ENCODE results near the gene MCOLN1. TPM values are rescaled to one million over a fixed set of nuclear protein-coding genes. Genes with fewer than 3 reads are reported as not detected.

The MCOLN1 gene
- total RNA-seq, 1 donor from 2014 or later = 39.8 TPM

DNA sequence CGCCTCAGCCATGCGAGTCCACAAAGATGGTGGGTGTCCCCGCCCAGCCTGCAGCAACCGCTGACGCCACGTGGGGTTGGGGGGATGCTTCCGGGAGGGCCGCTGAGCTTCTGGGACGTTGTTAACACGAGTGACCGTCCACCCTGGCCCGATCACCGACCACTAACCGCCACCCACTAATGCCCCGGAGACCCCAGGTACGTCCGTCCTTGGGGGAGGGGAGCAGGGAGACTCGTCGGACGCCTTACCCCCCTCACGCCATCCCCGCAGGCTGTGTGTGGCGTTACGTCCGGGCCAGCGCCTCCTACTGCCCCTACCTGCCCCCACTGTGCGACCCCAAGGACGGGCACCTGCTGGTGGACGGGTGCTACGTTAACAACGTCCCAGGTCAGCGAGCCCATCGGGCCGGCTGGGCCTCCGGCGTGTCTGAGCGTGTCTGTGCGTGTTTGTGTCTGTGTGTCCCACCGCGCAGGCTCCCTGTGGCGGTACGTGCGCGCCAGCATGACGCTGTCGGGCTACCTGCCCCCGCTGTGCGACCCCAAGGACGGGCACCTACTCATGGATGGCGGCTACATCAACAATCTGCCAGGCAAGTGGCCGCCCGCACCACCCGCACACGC is 34.4 kb downstream of the MCOLN1 start:
- Mint-ChIP-seq H3K36me3 (ENCODE audit: unreplicated experiment) (peaks cover 15% of the 10 kb centered on the region), H3K27ac (ENCODE audit: unreplicated experiment) (no peak overlapping the region)

GRCh38 chr19:7558667-7559066 is 36.2 kb downstream of the MCOLN1 start:
- Mint-ChIP-seq H3K27ac (ENCODE audit: unreplicated experiment) (no peak overlapping the region), H3K9me3 (ENCODE audit: unreplicated experiment) (peaks cover 2% of the 10 kb centered on the region), H3K27me3 (ENCODE audit: unreplicated experiment) (peaks cover under 1% of the 10 kb centered on the region), H3K4me1 (ENCODE audit: low read depth, unreplicated experiment) (no peaks in the 10 kb centered on the region), H3K36me3 (ENCODE audit: unreplicated experiment) (peaks cover 10% of the 10 kb centered on the region), H3K4me3 (ENCODE audit: unreplicated experiment) (no peak overlapping the region)
- no peak for DNase-seq
- TF ChIP-seq, protein P1, sequence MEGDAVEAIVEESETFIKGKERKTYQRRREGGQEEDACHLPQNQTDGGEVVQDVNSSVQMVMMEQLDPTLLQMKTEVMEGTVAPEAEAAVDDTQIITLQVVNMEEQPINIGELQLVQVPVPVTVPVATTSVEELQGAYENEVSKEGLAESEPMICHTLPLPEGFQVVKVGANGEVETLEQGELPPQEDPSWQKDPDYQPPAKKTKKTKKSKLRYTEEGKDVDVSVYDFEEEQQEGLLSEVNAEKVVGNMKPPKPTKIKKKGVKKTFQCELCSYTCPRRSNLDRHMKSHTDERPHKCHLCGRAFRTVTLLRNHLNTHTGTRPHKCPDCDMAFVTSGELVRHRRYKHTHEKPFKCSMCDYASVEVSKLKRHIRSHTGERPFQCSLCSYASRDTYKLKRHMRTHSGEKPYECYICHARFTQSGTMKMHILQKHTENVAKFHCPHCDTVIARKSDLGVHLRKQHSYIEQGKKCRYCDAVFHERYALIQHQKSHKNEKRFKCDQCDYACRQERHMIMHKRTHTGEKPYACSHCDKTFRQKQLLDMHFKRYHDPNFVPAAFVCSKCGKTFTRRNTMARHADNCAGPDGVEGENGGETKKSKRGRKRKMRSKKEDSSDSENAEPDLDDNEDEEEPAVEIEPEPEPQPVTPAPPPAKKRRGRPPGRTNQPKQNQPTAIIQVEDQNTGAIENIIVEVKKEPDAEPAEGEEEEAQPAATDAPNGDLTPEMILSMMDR (IDR thresholded peaks at IDR 0.05; ENCODE audit: partially characterized antibody, unreplicated experiment) = no peak

More for the DNA sequence above, 34.4 kb downstream of the MCOLN1 start:
- DNase-seq = no peak
- H3K9me3 Mint-ChIP-seq (ENCODE audit: unreplicated experiment) = no peaks in the 10 kb centered on the region
- peaks cover 5% of the 10 kb centered on the region for H3K27me3 Mint-ChIP-seq (ENCODE audit: unreplicated experiment)
- H3K4me1 Mint-ChIP-seq (ENCODE audit: low read depth, unreplicated experiment) = no peaks in the 10 kb centered on the region
- no peak overlapping the region for H3K4me3 Mint-ChIP-seq (ENCODE audit: unreplicated experiment)
- TF ChIP-seq, protein P1 (IDR thresholded peaks at IDR 0.05; ENCODE audit: partially characterized antibody, unreplicated experiment) = no peak

DNA sequence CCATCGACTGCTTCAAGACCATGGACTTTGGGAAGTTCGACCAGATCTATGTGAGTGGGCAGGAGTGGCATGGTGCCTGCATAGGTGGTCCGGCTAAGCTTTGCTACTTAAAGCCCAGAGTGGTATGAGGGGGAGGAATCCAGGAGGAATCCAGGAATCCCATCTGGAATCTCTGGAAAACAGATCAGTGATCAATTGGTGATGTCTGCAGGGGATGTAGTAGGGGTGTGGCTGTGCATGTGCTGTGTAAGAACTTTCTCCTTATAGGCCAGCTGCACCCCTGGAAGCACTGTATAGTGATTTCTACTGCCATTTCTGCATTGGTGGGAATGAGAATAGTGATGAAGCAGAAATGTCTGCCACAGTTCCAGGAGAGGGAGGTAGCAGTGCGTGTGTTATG is 36.7 kb downstream of the MCOLN1 start:
- no peak for DNase-seq
- Mint-ChIP-seq H3K27ac (ENCODE audit: unreplicated experiment) (no peak overlapping the region), H3K4me3 (ENCODE audit: unreplicated experiment) (no peak overlapping the region), H3K9me3 (ENCODE audit: unreplicated experiment) (peaks cover 2% of the 10 kb centered on the region), H3K27me3 (ENCODE audit: unreplicated experiment) (no peaks in the 10 kb centered on the region), H3K36me3 (ENCODE audit: unreplicated experiment) (peaks cover 10% of the 10 kb centered on the region), H3K4me1 (ENCODE audit: low read depth, unreplicated experiment) (no peaks in the 10 kb centered on the region)
- TF ChIP-seq, protein P1 (IDR thresholded peaks at IDR 0.05; ENCODE audit: partially characterized antibody, unreplicated experiment) = no peak

DNA sequence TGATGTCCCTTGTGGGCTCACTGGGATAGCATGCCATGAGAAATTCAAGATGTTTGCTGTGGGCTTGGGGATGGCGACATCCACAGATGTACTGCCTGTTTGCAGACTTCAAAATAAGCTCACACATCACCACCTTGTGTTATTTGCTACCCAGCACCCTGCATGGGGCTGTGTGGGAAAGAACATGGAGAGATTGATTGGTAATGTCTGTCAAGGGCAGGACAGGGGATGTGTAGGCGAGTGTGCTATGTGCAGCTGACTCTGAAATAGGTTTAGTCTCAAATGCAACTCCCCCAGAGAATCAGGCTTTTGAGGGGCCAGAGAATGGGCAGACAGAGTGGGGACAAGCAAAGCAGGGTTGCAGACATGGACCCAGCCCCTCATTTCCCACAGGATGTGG is 37.8 kb downstream of the MCOLN1 start:
- no peak overlapping the region for H3K27ac Mint-ChIP-seq (ENCODE audit: unreplicated experiment)
- H3K4me3 Mint-ChIP-seq (ENCODE audit: unreplicated experiment) = no peak overlapping the region
- no peaks in the 10 kb centered on the region for H3K4me1 Mint-ChIP-seq (ENCODE audit: low read depth, unreplicated experiment)
- peaks cover 2% of the 10 kb centered on the region for H3K9me3 Mint-ChIP-seq (ENCODE audit: unreplicated experiment)
- peaks cover 10% of the 10 kb centered on the region for H3K36me3 Mint-ChIP-seq (ENCODE audit: unreplicated experiment)
- no peak for DNase-seq
- TF ChIP-seq, protein P1 (IDR thresholded peaks at IDR 0.05; ENCODE audit: partially characterized antibody, unreplicated experiment) = no peak
- no peaks in the 10 kb centered on the region for H3K27me3 Mint-ChIP-seq (ENCODE audit: unreplicated experiment)

DNA sequence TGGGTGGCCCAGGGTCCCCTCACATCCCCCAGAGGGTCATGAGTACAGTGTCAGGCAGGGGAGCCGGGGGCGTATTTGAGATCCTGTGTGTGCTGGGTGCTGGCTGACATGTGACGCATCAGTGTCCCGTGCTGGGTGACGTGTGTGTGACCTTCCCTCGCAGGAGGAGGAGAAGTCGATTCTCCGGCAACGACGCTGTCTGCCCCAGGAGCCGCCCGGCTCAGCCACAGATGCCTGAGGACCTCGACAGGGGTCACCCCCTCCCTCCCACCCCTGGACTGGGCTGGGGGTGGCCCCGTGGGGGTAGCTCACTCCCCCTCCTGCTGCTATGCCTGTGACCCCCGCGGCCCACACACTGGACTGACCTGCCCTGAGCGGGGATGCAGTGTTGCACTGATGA is 38.9 kb downstream of the MCOLN1 start:
- no peak for DNase-seq
- peaks cover 2% of the 10 kb centered on the region for H3K9me3 Mint-ChIP-seq (ENCODE audit: unreplicated experiment)
- no peaks in the 10 kb centered on the region for H3K27me3 Mint-ChIP-seq (ENCODE audit: unreplicated experiment)
- TF ChIP-seq, protein P1 (IDR thresholded peaks at IDR 0.05; ENCODE audit: partially characterized antibody, unreplicated experiment) = no peak
- H3K27ac Mint-ChIP-seq (ENCODE audit: unreplicated experiment) = no peak overlapping the region
- H3K4me3 Mint-ChIP-seq (ENCODE audit: unreplicated experiment) = no peak overlapping the region
- no peaks in the 10 kb centered on the region for H3K4me1 Mint-ChIP-seq (ENCODE audit: low read depth, unreplicated experiment)
- peaks cover 10% of the 10 kb centered on the region for H3K36me3 Mint-ChIP-seq (ENCODE audit: unreplicated experiment)

Measured in glutamatergic neuron (in vitro differentiated cells).